ENCODE measurements around the gene UBASH3A.

GRCh38 chr21:42467140-42467983 is 63.7 kb downstream of the UBASH3A start:
- TF ChIP-seq EP300 (IDR thresholded peaks at IDR 0.05; ENCODE audit: borderline replicate concordance): no peak
- no peak for TF ChIP-seq EGR1 (IDR thresholded peaks at IDR 0.05)
- TF ChIP-seq REST (IDR thresholded peaks at IDR 0.05; ENCODE audit: low read depth): no peak
- no peak for TF ChIP-seq MAX (IDR thresholded peaks at IDR 0.05)
- TF ChIP-seq TAF1 (IDR thresholded peaks at IDR 0.05; ENCODE audit: low read depth): no peak
- TF ChIP-seq YY1 (IDR thresholded peaks at IDR 0.05; ENCODE audit: low read depth): no peak
- no peak for TF ChIP-seq CEBPB (IDR thresholded peaks at IDR 0.05)
- TF ChIP-seq FOXM1 (IDR thresholded peaks at IDR 0.05; ENCODE audit: borderline replicate concordance, low read depth): no peak
- no peak for TF ChIP-seq CREB1 (IDR thresholded peaks at IDR 0.05; ENCODE audit: low read depth)
- TF ChIP-seq ZBTB7A (IDR thresholded peaks at IDR 0.05; ENCODE audit: low read depth): no peak
- TF ChIP-seq RAD21 (IDR thresholded peaks at IDR 0.05; ENCODE audit: low read depth): peak; percentile 24; the same call in 1 of the 2 replicates
